GM12892 (cell line): Measurements from ENCODE around the gene CASP3.

Experiments
- POLR2A ChIP-seq: IDR thresholded peaks from 2 replicates; pipeline ENCODE4 v1.6.1; 2011; ENCODE audit warnings: low read depth, low read length, control low read depth
- POLR2AphosphoS5 ChIP-seq: IDR thresholded peaks from 2 replicates; pipeline ENCODE4 v1.6.1; 2011; ENCODE audit warnings: low read depth, low read length, control low read depth

DNA sequence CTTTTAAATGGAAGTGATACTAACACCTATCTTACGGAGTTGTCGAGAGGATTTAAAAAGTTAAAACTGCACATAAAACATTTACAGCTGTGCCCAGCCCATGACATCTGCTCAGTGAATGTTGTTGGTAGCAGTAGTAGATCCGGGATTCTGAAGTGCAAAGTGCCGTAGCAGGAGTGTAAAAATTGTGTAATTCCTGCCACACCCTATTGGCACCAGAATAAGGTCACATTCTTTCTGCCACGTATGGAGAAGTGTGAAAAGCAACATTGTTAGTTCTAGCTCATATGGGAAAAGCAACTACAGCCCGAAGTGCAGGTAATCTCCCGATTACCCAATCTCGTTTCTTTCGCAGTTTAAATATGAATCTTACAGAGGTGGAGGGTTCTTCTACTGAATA, 31.5 kb upstream of the CASP3 start:
- TF ChIP-seq POLR2AphosphoS5 = no peak
- no peak for TF ChIP-seq POLR2A
